Neutrophil (primary cell): ENCODE results near the gene ISOC2.

Experiments used
- H3K27ac ChIP-seq: fragments of 200-600 bp; sonication (generic); 2 replicates; pipeline ENCODE4 v1.5.1; 2016; ENCODE audit warnings: mild to moderate bottlenecking, moderate library complexity
- H3K27me3 ChIP-seq: fragments of 200-600 bp; sonication (generic); 2 replicates; pipeline ENCODE4 v1.6.0; 2016; ENCODE audit warnings: mild to moderate bottlenecking
- H3K36me3 ChIP-seq: fragments of 200-600 bp; sonication (generic); 2 replicates; pipeline ENCODE4 v1.5.1; 2017
- H3K4me1 ChIP-seq, 2 experiments: fragments of 200-600 bp in 1 of 2; sonication (generic) in 1 of 2; 1 replicate in 1 of 2; 2 replicates in 1 of 2; pipeline versions ENCODE4 v1.5.1 to v1.6.1; 2013 to 2016; ENCODE audit warnings: low read depth in 1 of 2, low read length in 1 of 2, mild to moderate bottlenecking in 1 of 2, moderate library complexity in 1 of 2; ENCODE audit not compliant: control insufficient read depth in 1 of 2, insufficient read depth in 1 of 2
- H3K4me3 ChIP-seq, 2 experiments: fragments of 200-600 bp in 1 of 2; sonication (generic) in 1 of 2; 1 replicate in 1 of 2; 2 replicates in 1 of 2; pipeline ENCODE4 v1.5.1; 2013 to 2016; ENCODE audit warnings: low read depth in 1 of 2, low read length in 1 of 2, mild to moderate bottlenecking in 1 of 2, moderate library complexity in 1 of 2
- H3K9me3 ChIP-seq: fragments of 200-600 bp; sonication (generic); 2 replicates; pipeline ENCODE4 v1.5.1; 2016
- TF ChIP-seq, protein P1 (sequence below): fragments of 200-600 bp; sonication (generic); IDR thresholded peaks from 2 replicates; pipeline ENCODE4 v1.5.1; 2016; ENCODE audit warnings: antibody characterized with exemption

The ISOC2 gene

GRCh38 chr19:55481794-55482155 lies 20.3 kb upstream of the ISOC2 start:
- no peak overlapping the region for H3K4me3 ChIP-seq
- H3K9me3 ChIP-seq = no peaks in the 10 kb centered on the region
- H3K27me3 ChIP-seq = peaks cover 32% of the 10 kb centered on the region
- TF ChIP-seq, protein P1, sequence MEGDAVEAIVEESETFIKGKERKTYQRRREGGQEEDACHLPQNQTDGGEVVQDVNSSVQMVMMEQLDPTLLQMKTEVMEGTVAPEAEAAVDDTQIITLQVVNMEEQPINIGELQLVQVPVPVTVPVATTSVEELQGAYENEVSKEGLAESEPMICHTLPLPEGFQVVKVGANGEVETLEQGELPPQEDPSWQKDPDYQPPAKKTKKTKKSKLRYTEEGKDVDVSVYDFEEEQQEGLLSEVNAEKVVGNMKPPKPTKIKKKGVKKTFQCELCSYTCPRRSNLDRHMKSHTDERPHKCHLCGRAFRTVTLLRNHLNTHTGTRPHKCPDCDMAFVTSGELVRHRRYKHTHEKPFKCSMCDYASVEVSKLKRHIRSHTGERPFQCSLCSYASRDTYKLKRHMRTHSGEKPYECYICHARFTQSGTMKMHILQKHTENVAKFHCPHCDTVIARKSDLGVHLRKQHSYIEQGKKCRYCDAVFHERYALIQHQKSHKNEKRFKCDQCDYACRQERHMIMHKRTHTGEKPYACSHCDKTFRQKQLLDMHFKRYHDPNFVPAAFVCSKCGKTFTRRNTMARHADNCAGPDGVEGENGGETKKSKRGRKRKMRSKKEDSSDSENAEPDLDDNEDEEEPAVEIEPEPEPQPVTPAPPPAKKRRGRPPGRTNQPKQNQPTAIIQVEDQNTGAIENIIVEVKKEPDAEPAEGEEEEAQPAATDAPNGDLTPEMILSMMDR = no peak
- H3K4me1 ChIP-seq = peaks cover 16 to 18% of the 10 kb centered on the region in 2 experiments
- peaks cover 34% of the 10 kb centered on the region for H3K36me3 ChIP-seq
- no peak overlapping the region for H3K27ac ChIP-seq

DNA sequence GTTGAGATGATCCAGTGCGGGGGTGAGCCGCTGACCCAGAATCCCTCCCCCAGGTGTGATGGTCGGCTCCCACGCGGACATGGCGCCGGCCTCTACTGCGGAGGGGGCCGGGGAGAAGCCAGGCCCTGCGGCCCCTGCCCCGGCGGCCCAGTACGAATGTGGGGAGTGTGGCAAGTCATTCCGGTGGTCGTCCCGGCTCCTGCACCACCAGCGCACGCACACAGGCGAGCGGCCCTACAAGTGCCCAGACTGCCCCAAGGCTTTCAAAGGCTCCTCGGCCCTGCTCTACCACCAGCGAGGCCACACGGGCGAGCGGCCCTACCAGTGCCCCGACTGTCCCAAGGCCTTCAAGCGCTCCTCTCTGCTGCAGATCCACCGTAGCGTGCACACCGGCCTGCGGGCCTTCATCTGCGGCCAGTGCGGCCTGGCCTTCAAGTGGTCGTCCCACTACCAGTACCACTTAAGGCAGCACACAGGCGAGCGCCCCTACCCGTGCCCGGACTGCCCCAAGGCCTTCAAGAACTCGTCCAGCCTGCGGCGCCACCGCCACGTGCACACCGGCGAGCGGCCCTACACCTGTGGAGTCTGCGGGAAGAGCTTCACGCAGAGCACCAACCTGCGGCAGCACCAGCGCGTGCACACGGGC lies 19.8 kb upstream of the ISOC2 start:
- Histone ChIP-seq H3K36me3 (peaks cover 34% of the 10 kb centered on the region), H3K4me1 (peaks cover 16 to 18% of the 10 kb centered on the region in 2 experiments)

DNA sequence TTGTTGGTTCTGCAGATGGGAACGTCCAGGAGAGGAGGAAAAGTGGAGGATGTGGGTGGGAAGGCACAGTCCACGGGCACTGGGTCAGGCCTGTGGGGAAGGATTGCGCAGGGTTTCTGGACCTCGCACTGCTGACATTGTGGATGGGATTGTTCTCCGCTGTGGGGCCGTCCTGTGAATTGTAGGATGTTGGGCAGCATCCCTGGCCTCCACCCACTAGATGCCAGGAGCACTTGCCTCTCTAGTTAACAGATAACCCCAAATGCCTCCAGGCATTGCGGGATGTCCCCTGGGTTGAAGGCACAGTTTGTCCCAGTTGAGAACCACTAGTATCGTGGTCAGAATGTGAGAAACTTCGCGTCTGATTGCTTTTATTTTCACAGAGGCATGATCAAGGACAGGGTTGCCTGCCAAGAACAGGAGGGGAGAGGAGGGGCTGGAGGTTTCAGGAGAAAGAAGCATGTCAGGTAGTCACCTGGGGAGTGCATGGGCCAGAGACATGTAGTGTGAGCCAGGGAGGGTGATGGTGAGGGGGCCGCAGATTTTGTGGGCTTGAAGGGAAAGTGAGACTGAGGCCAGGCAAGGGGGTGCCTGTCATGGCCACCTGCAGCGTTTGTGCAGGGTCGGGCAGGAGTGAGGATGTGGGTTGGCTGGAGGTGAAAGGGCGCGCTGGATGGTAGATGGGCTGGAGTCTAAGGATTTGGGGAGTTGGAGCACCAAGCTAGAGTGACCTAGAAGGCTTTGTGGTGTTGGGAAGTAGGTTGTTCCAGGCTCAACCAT lies 18.2 kb upstream of the ISOC2 start:
- peaks cover 34% of the 10 kb centered on the region for H3K36me3 ChIP-seq
- no peak overlapping the region for H3K4me3 ChIP-seq
- no peak overlapping the region for H3K27ac ChIP-seq
- H3K9me3 ChIP-seq = no peaks in the 10 kb centered on the region
- H3K27me3 ChIP-seq = peaks cover 11% of the 10 kb centered on the region
- peaks cover 17 to 20% of the 10 kb centered on the region in 2 experiments for H3K4me1 ChIP-seq
- TF ChIP-seq, protein P1 = no peak

More for the DNA sequence above, 19.8 kb upstream of the ISOC2 start:
- H3K4me3 ChIP-seq = no peak overlapping the region
- TF ChIP-seq, protein P1 = no peak
- no peak overlapping the region for H3K27ac ChIP-seq
- H3K9me3 ChIP-seq = no peaks in the 10 kb centered on the region
- peaks cover 27% of the 10 kb centered on the region for H3K27me3 ChIP-seq

DNA sequence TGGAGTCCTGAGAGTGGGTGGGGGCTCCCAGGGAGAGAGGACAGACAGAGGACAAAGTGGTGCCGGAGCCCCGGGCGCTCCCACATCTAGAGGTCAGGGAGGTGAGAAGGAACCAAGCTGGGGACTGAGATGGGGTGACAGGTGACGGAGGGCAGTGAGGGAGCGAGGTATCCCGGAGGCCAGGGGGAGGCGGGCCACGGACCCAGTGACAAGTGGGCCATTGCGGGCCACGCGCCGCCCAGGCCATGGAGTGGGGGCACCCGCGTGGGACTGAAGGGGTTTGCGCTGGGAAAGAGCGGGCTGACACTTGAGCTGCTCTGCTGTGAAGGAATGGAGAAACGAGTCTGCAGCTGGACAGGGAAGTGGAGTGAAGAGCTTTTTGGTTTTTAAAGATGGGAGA lies 17.6 kb upstream of the ISOC2 start:
- no peak overlapping the region for H3K27ac ChIP-seq
- no peak overlapping the region for H3K4me3 ChIP-seq
- TF ChIP-seq, protein P1 = no peak
- no peaks in the 10 kb centered on the region for H3K9me3 ChIP-seq
- peaks cover 31% of the 10 kb centered on the region for H3K36me3 ChIP-seq
- peaks cover 14 to 16% of the 10 kb centered on the region in 2 experiments for H3K4me1 ChIP-seq
- peaks cover 5% of the 10 kb centered on the region for H3K27me3 ChIP-seq

DNA sequence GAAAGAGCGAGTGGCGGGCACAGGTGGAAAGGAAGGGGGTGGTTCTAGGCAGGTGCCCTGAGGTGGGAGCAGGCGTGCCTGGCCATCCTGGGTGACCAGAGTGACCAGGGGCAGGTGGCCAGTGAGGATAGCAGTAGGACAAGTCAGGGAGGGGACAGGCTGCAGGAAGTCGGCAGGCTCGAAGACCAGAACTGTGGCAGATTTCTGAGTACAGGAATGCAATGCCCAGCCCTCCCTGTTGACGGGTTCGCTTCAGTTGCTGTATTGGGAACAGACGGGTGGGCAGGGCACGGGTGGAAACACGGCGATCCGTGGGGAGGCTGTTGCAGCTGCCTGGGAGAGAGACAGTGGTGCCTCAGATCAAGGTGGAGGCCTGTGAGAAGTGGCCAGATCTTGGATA lies 16.9 kb upstream of the ISOC2 start:
- Histone ChIP-seq H3K27ac (no peak overlapping the region), H3K36me3 (peaks cover 24% of the 10 kb centered on the region), H3K4me1 (peaks cover 14 to 16% of the 10 kb centered on the region in 2 experiments), H3K27me3 (no peaks in the 10 kb centered on the region), H3K4me3 (no peak overlapping the region), H3K9me3 (no peaks in the 10 kb centered on the region)
- TF ChIP-seq, protein P1 = no peak
